HepG2 (cell line): ENCODE results near the gene SAMD10. TPM values are rescaled to one million over a fixed set of nuclear protein-coding genes. Genes with fewer than 3 reads are reported as not detected.

ENCODE experiments used
- EEA1 ChIP-seq: sonication (generic); formaldehyde crosslinking; IDR thresholded peaks from 2 replicates; pipeline ENCODE4 v1.5.1; 2020; ENCODE audit warnings: mild to moderate bottlenecking, missing genetic modification reagents, borderline replicate concordance
- HMG20B ChIP-seq: conservative IDR thresholded peaks from 2 replicates; pipeline ENCODE4 v1.6.1; 2016; ENCODE audit warnings: missing genetic modification reagents, missing compliant biosample characterization
- HNF4G ChIP-seq, 2 experiments: sonication (generic) in 1 of 2; formaldehyde crosslinking in 1 of 2; IDR thresholded peaks; 2 replicates each; pipeline versions ENCODE4 v1.4.0 to v1.6.1; 2011 to 2020; ENCODE audit warnings: borderline replicate concordance in 2 of 2, low read depth in 2 of 2, mild to moderate bottlenecking in 2 of 2, low read length in 1 of 2, missing genetic modification reagents in 1 of 2, moderate library complexity in 1 of 2
- IKZF4 ChIP-seq: sonication (generic); formaldehyde crosslinking; IDR thresholded peaks from 2 replicates; pipeline ENCODE4 v1.5.1; 2020; ENCODE audit warnings: borderline replicate concordance, mild to moderate bottlenecking, low read depth, missing genetic modification reagents; ENCODE audit errors: not compliant biosample characterization
- NR1H2 ChIP-seq: sonication (generic); formaldehyde crosslinking; IDR thresholded peaks from 2 replicates; pipeline ENCODE4 v1.8.1; 2022; ENCODE audit warnings: low read depth, missing genetic modification reagents, borderline replicate concordance
- ZKSCAN8 ChIP-seq: IDR thresholded peaks from 2 replicates; pipeline ENCODE4 v1.6.1; 2016; ENCODE audit warnings: borderline replicate concordance, missing genetic modification reagents, missing compliant biosample characterization
- ZMAT3 ChIP-seq: sonication (generic); formaldehyde crosslinking; conservative IDR thresholded peaks from 2 replicates; pipeline ENCODE4 v1.7.0; 2021; ENCODE audit warnings: missing genetic modification reagents
- ZNF331 ChIP-seq: sonication (generic); formaldehyde crosslinking; IDR thresholded peaks from 2 replicates; pipeline ENCODE4 v1.4.0; 2020; ENCODE audit warnings: missing genetic modification reagents
- ZNF34 ChIP-seq: sonication (generic); formaldehyde crosslinking; IDR thresholded peaks from 2 replicates; pipeline ENCODE4 v1.4.0; 2020; ENCODE audit warnings: mild to moderate bottlenecking, missing genetic modification reagents, borderline replicate concordance
- ZNF484 ChIP-seq: sonication (generic); formaldehyde crosslinking; IDR thresholded peaks from 2 replicates; pipeline ENCODE4 v1.5.1; 2020; ENCODE audit warnings: mild to moderate bottlenecking, low read depth, missing genetic modification reagents, borderline replicate concordance
- ZNF550 ChIP-seq: sonication (generic); formaldehyde crosslinking; IDR thresholded peaks from 2 replicates; pipeline ENCODE4 v1.4.0; 2020; ENCODE audit warnings: mild to moderate bottlenecking, missing genetic modification reagents, borderline replicate concordance
- ZNF616 ChIP-seq: sonication (generic); formaldehyde crosslinking; IDR thresholded peaks from 2 replicates; pipeline ENCODE4 v1.5.0; 2020; ENCODE audit warnings: low read depth, mild to moderate bottlenecking, missing genetic modification reagents
- polyA plus RNA-seq, 8 experiments: library from polyadenylated mRNA; depleted of rRNA in 3 of 8; stranded (reverse) in 7 of 8; unstranded in 1 of 8; fragments of >200 nt; fragmentation: Illumina TruSeq in 4 of 8; extraction: Trizol in 4 of 8; gene quantifications; 2 replicates each; pipeline versions ENCODE4 v1.2.1 to v1.2.3, GENCODE V29; 2011 to 2016; ENCODE audit warnings: low read depth in 4 of 8, missing spikeins in 1 of 8, mixed read lengths in 1 of 8; ENCODE audit not compliant: insufficient read depth in 1 of 8
- total RNA-seq, 5 experiments: library from RNA; depleted of rRNA; stranded (reverse); fragments of >200 nt; fragmentation: Illumina TruSeq; extraction: Trizol; gene quantifications; 2 replicates each; pipeline ENCODE4 v1.2.3, GENCODE V29; 2016; ENCODE audit warnings: low read depth in 1 of 5
- TF ChIP-seq, protein P1 (sequence below): sonication (generic); formaldehyde crosslinking; conservative IDR thresholded peaks from 2 replicates; pipeline ENCODE4 v1.8.0; 2022; ENCODE audit warnings: low read depth, missing genetic modification reagents
- TF ChIP-seq, protein P2 (sequence below): sonication (generic); formaldehyde crosslinking; conservative IDR thresholded peaks from 2 replicates; pipeline ENCODE4 v1.4.0; 2020; ENCODE audit warnings: missing genetic modification reagents
- TF ChIP-seq, protein P3 (sequence below): sonication (generic); formaldehyde crosslinking; IDR thresholded peaks from 2 replicates; pipeline ENCODE4 v1.4.0; 2020; ENCODE audit warnings: missing genetic modification reagents, borderline replicate concordance
- TF ChIP-seq, protein P4 (sequence below): sonication (generic); formaldehyde crosslinking; IDR thresholded peaks from 2 replicates; pipeline ENCODE4 v1.5.1; 2020; ENCODE audit warnings: missing genetic modification reagents, mild to moderate bottlenecking, borderline replicate concordance
- TF ChIP-seq, protein P5 (sequence below): conservative IDR thresholded peaks from 2 replicates; pipeline ENCODE4 v1.6.1; 2018; ENCODE audit warnings: missing genetic modification reagents

Gene SAMD10
- total and polyA plus RNA-seq, 2 of the 13 experiments (the other 11 are each of a cell fraction or from before 2014, with no cell fraction given), result 6.1 to 11.0 TPM

DNA sequence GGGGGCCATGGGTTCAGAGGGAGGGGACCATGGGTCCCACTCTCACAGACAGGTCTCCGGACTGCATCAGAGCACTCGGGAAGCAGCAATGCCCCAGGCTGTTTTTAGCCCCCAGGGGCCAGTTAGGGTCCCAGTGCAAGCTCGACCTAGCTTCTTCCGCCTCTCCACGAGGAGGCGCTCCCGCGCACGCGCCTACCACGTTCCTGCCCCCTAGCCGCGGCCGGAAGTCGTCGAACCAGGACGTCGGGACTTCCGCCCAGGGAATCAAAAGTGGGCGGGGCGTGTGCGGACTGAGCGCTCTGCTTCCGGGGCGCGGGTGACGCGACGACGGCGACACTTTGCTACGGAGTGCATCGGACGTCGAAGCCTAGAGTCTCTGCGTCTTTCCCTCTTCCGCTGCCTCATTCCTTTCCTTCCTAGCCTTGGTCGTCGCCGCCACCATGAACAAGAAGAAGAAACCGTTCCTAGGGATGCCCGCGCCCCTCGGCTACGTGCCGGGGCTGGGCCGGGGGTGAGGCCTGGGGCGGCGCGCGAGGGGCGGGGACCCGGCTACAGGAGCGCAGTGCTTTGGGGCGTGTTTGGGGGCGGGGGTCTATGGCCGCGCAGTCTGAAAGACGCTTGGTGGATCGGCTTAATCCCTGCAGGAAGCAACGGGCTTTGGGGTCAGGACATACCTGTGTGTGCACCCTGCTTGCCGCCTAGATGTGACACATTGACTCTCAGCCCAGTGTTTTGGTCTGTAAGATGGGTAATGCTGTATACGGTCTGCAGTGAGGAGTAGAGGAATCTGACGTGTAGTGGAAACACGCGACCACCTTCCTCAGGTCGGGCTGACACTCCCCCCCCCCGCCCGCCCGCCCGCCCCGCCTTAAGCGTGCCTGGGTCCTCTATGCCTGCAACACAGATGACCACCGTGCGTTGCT, 1.6 kb upstream of the SAMD10 start, which contains the start of gene PRPF6 (continued):
- TF ChIP-seq, protein P1, sequence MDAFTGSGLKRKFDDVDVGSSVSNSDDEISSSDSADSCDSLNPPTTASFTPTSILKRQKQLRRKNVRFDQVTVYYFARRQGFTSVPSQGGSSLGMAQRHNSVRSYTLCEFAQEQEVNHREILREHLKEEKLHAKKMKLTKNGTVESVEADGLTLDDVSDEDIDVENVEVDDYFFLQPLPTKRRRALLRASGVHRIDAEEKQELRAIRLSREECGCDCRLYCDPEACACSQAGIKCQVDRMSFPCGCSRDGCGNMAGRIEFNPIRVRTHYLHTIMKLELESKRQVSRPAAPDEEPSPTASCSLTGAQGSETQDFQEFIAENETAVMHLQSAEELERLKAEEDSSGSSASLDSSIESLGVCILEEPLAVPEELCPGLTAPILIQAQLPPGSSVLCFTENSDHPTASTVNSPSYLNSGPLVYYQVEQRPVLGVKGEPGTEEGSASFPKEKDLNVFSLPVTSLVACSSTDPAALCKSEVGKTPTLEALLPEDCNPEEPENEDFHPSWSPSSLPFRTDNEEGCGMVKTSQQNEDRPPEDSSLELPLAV (CRISPR knock-in tag), result 0 out of 2 replicates have a peak, but pooled peaks have one; percentile 26
- TF ChIP-seq EEA1 (CRISPR knock-in tag) (peak; percentile 47), ZNF34 (CRISPR knock-in tag) (peak; percentile 55; the same call in 1 of the 2 replicates), HMG20B (CRISPR knock-in tag) (no peak; the same call in 1 of the 2 replicates), ZNF331 (CRISPR knock-in tag) (peak; percentile 94), HNF4G (IDR thresholded peaks at IDR 0.05; ENCODE audit: borderline replicate concordance, low read depth, low read length) (no peak), HNF4G (CRISPR knock-in tag; IDR thresholded peaks at IDR 0.05; ENCODE audit: borderline replicate concordance, low read depth) (peak; percentile 52), ZKSCAN8 (CRISPR knock-in tag) (peak; percentile 96), IKZF4 (CRISPR knock-in tag) (peak; percentile 91), ZNF484 (CRISPR knock-in tag) (peak; percentile 14; the same call in 1 of the 2 replicates), ZNF616 (CRISPR knock-in tag) (no peak; the same call in none of the 2 replicates), ZNF550 (CRISPR knock-in tag) (no peak), NR1H2 (peak; percentile 75; the same call in 1 of the 2 replicates), ZMAT3 (CRISPR knock-in tag) (peak; percentile 99)
- TF ChIP-seq, protein P2, sequence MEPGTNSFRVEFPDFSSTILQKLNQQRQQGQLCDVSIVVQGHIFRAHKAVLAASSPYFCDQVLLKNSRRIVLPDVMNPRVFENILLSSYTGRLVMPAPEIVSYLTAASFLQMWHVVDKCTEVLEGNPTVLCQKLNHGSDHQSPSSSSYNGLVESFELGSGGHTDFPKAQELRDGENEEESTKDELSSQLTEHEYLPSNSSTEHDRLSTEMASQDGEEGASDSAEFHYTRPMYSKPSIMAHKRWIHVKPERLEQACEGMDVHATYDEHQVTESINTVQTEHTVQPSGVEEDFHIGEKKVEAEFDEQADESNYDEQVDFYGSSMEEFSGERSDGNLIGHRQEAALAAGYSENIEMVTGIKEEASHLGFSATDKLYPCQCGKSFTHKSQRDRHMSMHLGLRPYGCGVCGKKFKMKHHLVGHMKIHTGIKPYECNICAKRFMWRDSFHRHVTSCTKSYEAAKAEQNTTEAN (CRISPR knock-in tag), result 0 out of 2 replicates have a peak, but pooled peaks have one; percentile 62
- TF ChIP-seq, protein P3, sequence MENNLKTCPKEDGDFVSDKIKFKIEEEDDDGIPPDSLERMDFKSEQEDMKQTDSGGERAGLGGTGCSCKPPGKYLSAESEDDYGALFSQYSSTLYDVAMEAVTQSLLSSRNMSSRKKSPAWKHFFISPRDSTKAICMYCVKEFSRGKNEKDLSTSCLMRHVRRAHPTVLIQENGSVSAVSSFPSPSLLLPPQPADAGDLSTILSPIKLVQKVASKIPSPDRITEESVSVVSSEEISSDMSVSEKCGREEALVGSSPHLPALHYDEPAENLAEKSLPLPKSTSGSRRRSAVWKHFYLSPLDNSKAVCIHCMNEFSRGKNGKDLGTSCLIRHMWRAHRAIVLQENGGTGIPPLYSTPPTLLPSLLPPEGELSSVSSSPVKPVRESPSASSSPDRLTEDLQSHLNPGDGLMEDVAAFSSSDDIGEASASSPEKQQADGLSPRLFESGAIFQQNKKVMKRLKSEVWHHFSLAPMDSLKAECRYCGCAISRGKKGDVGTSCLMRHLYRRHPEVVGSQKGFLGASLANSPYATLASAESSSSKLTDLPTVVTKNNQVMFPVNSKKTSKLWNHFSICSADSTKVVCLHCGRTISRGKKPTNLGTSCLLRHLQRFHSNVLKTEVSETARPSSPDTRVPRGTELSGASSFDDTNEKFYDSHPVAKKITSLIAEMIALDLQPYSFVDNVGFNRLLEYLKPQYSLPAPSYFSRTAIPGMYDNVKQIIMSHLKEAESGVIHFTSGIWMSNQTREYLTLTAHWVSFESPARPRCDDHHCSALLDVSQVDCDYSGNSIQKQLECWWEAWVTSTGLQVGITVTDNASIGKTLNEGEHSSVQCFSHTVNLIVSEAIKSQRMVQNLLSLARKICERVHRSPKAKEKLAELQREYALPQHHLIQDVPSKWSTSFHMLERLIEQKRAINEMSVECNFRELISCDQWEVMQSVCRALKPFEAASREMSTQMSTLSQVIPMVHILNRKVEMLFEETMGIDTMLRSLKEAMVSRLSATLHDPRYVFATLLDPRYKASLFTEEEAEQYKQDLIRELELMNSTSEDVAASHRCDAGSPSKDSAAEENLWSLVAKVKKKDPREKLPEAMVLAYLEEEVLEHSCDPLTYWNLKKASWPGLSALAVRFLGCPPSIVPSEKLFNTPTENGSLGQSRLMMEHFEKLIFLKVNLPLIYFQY (CRISPR knock-in tag), result peak; percentile 70; the same call in 1 of the 2 replicates
- TF ChIP-seq, protein P4, sequence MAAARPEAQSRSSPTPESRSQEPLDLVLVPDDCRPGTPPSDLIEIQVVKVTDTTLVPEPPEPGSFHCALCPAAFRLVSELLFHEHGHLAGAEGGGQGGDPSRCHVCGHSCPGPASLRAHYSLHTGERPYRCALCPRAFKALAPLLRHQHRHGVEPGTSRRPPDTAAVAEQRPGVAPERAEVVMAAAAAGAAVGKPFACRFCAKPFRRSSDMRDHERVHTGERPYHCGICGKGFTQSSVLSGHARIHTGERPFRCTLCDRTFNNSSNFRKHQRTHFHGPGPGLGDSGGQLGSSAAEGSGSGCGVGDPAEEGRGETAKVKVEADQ, result peak; percentile 96
- TF ChIP-seq, protein P5, sequence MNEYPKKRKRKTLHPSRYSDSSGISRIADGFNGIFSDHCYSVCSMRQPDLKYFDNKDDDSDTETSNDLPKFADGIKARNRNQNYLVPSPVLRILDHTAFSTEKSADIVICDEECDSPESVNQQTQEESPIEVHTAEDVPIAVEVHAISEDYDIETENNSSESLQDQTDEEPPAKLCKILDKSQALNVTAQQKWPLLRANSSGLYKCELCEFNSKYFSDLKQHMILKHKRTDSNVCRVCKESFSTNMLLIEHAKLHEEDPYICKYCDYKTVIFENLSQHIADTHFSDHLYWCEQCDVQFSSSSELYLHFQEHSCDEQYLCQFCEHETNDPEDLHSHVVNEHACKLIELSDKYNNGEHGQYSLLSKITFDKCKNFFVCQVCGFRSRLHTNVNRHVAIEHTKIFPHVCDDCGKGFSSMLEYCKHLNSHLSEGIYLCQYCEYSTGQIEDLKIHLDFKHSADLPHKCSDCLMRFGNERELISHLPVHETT (CRISPR knock-in tag), result peak; percentile 98
